ENCODE results near the gene SLC38A11. TPM values are rescaled to one million over a fixed set of nuclear protein-coding genes. Genes with fewer than 3 reads are reported as not detected.
"Not testable (repeated sequence)": the region's sequence is repeated elsewhere in the genome, so short reads cannot be mapped to it uniquely, and the experiment has no call there.

SLC38A11 gene
- total RNA-seq, 1 experiment from 2014 or later = not detected

GRCh38 chr2:164868563-164869419 lies 86.5 kb downstream of the SLC38A11 start:
- DNase-seq (ENCODE audit: low read depth, low spot score) = no peak
- in situ Hi-C loops (cut with HindIII; ENCODE audit: low pct_unique_long_range_greater_than_20kb, low sequenced_read_pairs) = no loop called here

- in situ Hi-C loops (cut with HindIII; ENCODE audit: low pct_unique_long_range_greater_than_20kb, low sequenced_read_pairs) = no loop called here
- no peak for DNase-seq (ENCODE audit: low read depth, low spot score)
Observed at GRCh38 chr2:164867779-164868397, 87.4 kb downstream of the SLC38A11 start.

GRCh38 chr2:164866381-164866780 lies 88.9 kb downstream of the SLC38A11 start:
- DNase-seq (ENCODE audit: low read depth, low spot score); in situ Hi-C loops (cut with HindIII; ENCODE audit: low pct_unique_long_range_greater_than_20kb, low sequenced_read_pairs): not testable (repeated sequence)

- in situ Hi-C loops (cut with HindIII; ENCODE audit: low pct_unique_long_range_greater_than_20kb, low sequenced_read_pairs) = no loop called here
Observed at GRCh38 chr2:164860694-164861042, 94.7 kb downstream of the SLC38A11 start.

GRCh38 chr2:164859906-164860693 lies 95.2 kb downstream of the SLC38A11 start:
- in situ Hi-C loops (cut with HindIII; ENCODE audit: low pct_unique_long_range_greater_than_20kb, low sequenced_read_pairs) = not testable (repeated sequence)

More at GRCh38 chr2:164860694-164861042, 94.7 kb downstream of the SLC38A11 start:
- DNase-seq (ENCODE audit: low read depth, low spot score) = no peak

GRCh38 chr2:164859251-164859818 lies 96.0 kb downstream of the SLC38A11 start:
- DNase-seq (ENCODE audit: low read depth, low spot score) = no peak
- in situ Hi-C loops (cut with HindIII; ENCODE audit: low pct_unique_long_range_greater_than_20kb, low sequenced_read_pairs) = no loop called here

More at GRCh38 chr2:164859906-164860693, 95.2 kb downstream of the SLC38A11 start:
- DNase-seq (ENCODE audit: low read depth, low spot score) = peak; percentile 39

GRCh38 chr2:164852086-164852485 lies 103.2 kb downstream of the SLC38A11 start:
- DNase-seq (ENCODE audit: low read depth, low spot score) = no peak
- in situ Hi-C loops (cut with HindIII; ENCODE audit: low pct_unique_long_range_greater_than_20kb, low sequenced_read_pairs) = no loop called here

- DNase-seq (ENCODE audit: low read depth, low spot score) = no peak
- in situ Hi-C loops (cut with HindIII; ENCODE audit: low pct_unique_long_range_greater_than_20kb, low sequenced_read_pairs) = no loop called here
Observed at GRCh38 chr2:164850235-164850634, 105.1 kb downstream of the SLC38A11 start.

GRCh38 chr2:164849506-164849905 lies 105.8 kb downstream of the SLC38A11 start:
- in situ Hi-C loops (cut with HindIII; ENCODE audit: low pct_unique_long_range_greater_than_20kb, low sequenced_read_pairs) = no loop called here
- no peak for DNase-seq (ENCODE audit: low read depth, low spot score)

- DNase-seq (ENCODE audit: low read depth, low spot score) = no peak
- in situ Hi-C loops (cut with HindIII; ENCODE audit: low pct_unique_long_range_greater_than_20kb, low sequenced_read_pairs) = no loop called here
Observed at GRCh38 chr2:164847981-164848741, 107.2 kb downstream of the SLC38A11 start.

GRCh38 chr2:164847291-164847690 lies 108.0 kb downstream of the SLC38A11 start:
- no peak for DNase-seq (ENCODE audit: low read depth, low spot score)
- in situ Hi-C loops (cut with HindIII; ENCODE audit: low pct_unique_long_range_greater_than_20kb, low sequenced_read_pairs) = no loop called here

GRCh38 chr2:164846276-164846675 lies 109.0 kb downstream of the SLC38A11 start:
- DNase-seq (ENCODE audit: low read depth, low spot score) = no peak
- in situ Hi-C loops (cut with HindIII; ENCODE audit: low pct_unique_long_range_greater_than_20kb, low sequenced_read_pairs) = no loop called here

Small RNA genes within 50 kb of the gene (small RNA-seq; reads per million reads assigned to genes)
- gene RNA5SP110 = 0 to 0.19 reads per million in 2 experiments
- 0 to 0.19 reads per million in 2 experiments for gene RNA5SP111

Other genes starting within 250 kb of the SLC38A11 start
- gene COBLL1, start 113.7 kb downstream of the SLC38A11 start, total RNA-seq (2014; rRNA removed; shearing (Covaris generic)) = 4.6 and 7.7 TPM in 2 replicates
- gene SCN3A, start 248.5 kb upstream of the SLC38A11 start, total RNA-seq (2014; rRNA removed; shearing (Covaris generic)) = 0.03 TPM in 2 replicates

Measured in SK-MEL-5 (cell line).